ENCODE measurements around the gene ITGB5. TPM values are rescaled to one million over a fixed set of nuclear protein-coding genes. Genes with fewer than 3 reads are reported as not detected.
A peak's percentile ranks its signal among the peaks of the same experiment; 100 is the strongest.

ITGB5 gene
- total RNA-seq, 1 donor, result 229 TPM

GRCh38 chr3:124834723-124835718 is 52.1 kb downstream of the ITGB5 start:
- H3K4me3 ChIP-seq (ENCODE audit: low read depth, low read length), result no peak overlapping the region
- peak; percentile 99 for DNase-seq (ENCODE audit: low read depth)
- TF ChIP-seq, protein P1, sequence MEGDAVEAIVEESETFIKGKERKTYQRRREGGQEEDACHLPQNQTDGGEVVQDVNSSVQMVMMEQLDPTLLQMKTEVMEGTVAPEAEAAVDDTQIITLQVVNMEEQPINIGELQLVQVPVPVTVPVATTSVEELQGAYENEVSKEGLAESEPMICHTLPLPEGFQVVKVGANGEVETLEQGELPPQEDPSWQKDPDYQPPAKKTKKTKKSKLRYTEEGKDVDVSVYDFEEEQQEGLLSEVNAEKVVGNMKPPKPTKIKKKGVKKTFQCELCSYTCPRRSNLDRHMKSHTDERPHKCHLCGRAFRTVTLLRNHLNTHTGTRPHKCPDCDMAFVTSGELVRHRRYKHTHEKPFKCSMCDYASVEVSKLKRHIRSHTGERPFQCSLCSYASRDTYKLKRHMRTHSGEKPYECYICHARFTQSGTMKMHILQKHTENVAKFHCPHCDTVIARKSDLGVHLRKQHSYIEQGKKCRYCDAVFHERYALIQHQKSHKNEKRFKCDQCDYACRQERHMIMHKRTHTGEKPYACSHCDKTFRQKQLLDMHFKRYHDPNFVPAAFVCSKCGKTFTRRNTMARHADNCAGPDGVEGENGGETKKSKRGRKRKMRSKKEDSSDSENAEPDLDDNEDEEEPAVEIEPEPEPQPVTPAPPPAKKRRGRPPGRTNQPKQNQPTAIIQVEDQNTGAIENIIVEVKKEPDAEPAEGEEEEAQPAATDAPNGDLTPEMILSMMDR (IDR thresholded peaks at IDR 0.05; ENCODE audit: insufficient read depth, low read depth, low read length), result no peak

DNA sequence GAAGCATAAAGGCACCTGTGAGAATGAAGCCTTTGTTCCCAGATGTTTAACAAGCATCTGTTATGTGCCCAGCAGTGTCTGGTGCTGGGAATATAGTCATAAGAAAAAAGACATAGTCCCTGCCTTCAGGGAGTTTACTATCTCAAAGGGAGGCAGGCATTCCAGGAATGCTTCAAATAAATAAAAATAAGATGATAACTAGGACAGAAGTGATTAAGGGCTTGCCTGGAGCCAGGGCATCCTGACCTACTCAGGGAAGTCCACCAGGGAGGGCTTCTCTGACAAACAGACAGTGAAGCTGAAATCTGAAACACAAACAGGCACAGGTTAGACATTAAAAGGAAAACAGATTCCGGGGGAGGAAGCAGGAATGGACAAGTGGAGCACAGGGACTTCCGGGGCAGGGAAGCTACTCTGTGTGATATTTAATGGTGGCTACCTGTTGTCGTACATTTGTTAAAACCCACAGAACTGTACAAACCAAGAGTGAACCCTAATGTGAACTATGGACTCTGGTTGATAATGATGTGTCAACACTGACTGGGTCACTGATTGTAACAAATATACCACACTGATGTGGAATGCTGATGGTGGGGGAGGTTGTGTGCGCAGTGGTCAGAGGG is 53.3 kb downstream of the ITGB5 start:
- TF ChIP-seq, protein P1 (IDR thresholded peaks at IDR 0.05; ENCODE audit: insufficient read depth, low read depth, low read length), result no peak
- no peak for DNase-seq (ENCODE audit: low read depth)

GRCh38 chr3:124832782-124833709 is 54.1 kb downstream of the ITGB5 start:
- TF ChIP-seq, protein P1 (IDR thresholded peaks at IDR 0.05; ENCODE audit: insufficient read depth, low read depth, low read length), result no peak
- DNase-seq (ENCODE audit: low read depth), result peak; percentile 94
- H3K4me3 ChIP-seq (ENCODE audit: low read depth, low read length), result no peak overlapping the region

More for the DNA sequence above, 53.3 kb downstream of the ITGB5 start:
- H3K4me3 ChIP-seq (ENCODE audit: low read depth, low read length), result no peak overlapping the region

- no peak overlapping the region for H3K4me3 ChIP-seq (ENCODE audit: low read depth, low read length)
- TF ChIP-seq, protein P1 (IDR thresholded peaks at IDR 0.05; ENCODE audit: insufficient read depth, low read depth, low read length), result no peak
- no peak for DNase-seq (ENCODE audit: low read depth)
Observed at GRCh38 chr3:124831628-124832199, 55.5 kb downstream of the ITGB5 start.

GRCh38 chr3:124829819-124830554 is 57.2 kb downstream of the ITGB5 start:
- TF ChIP-seq, protein P1 (IDR thresholded peaks at IDR 0.05; ENCODE audit: insufficient read depth, low read depth, low read length), result no peak
- no peak overlapping the region for H3K4me3 ChIP-seq (ENCODE audit: low read depth, low read length)
- no peak for DNase-seq (ENCODE audit: low read depth)
